ENCODE results near the gene SHLD2. TPM values are rescaled to one million over a fixed set of nuclear protein-coding genes. Genes with fewer than 3 reads are reported as not detected.
"Not testable (repeated sequence)": the region's sequence is repeated elsewhere in the genome, so short reads cannot be mapped to it uniquely, and the experiment has no call there.

Gene SHLD2
- total RNA-seq, 1 experiment from 2014 or later, result 42.9 TPM

GRCh38 chr10:87095236-87095945 lies 385 bp downstream of the SHLD2 start:
- peak overlapping the region; percentile 91 for H3K27ac ChIP-seq
- peak overlapping the region; percentile 77 for H3K4me3 ChIP-seq
- no peaks in the 10 kb centered on the region for H3K27me3 ChIP-seq
- DNase-seq, result peak; percentile 81 to 82
- H3K4me1 ChIP-seq, result peaks cover 4% of the 10 kb centered on the region; the same call in 1 of the 2 replicates
- peaks cover 5% of the 10 kb centered on the region for H3K36me3 ChIP-seq
- H3K9me3 ChIP-seq (replicated peaks), result no peaks in the 10 kb centered on the region

- Histone ChIP-seq H3K9me3 (replicated peaks) (no peaks in the 10 kb centered on the region), H3K27ac (no peak overlapping the region), H3K27me3 (no peaks in the 10 kb centered on the region), H3K4me1 (no peaks in the 10 kb centered on the region), H3K36me3 (peaks cover 17% of the 10 kb centered on the region), H3K4me3 (no peak overlapping the region)
- no peak for DNase-seq
These were observed 7.0 kb downstream of the SHLD2 start for GRCh38 chr10:87101996-87102395.

GRCh38 chr10:87104727-87105126 lies 9.7 kb downstream of the SHLD2 start:
- not testable (repeated sequence) for DNase-seq; H3K4me3 ChIP-seq; H3K27ac ChIP-seq; H3K9me3 ChIP-seq (replicated peaks); H3K27me3 ChIP-seq; H3K4me1 ChIP-seq
- peaks cover 19% of the 10 kb centered on the region for H3K36me3 ChIP-seq

DNA sequence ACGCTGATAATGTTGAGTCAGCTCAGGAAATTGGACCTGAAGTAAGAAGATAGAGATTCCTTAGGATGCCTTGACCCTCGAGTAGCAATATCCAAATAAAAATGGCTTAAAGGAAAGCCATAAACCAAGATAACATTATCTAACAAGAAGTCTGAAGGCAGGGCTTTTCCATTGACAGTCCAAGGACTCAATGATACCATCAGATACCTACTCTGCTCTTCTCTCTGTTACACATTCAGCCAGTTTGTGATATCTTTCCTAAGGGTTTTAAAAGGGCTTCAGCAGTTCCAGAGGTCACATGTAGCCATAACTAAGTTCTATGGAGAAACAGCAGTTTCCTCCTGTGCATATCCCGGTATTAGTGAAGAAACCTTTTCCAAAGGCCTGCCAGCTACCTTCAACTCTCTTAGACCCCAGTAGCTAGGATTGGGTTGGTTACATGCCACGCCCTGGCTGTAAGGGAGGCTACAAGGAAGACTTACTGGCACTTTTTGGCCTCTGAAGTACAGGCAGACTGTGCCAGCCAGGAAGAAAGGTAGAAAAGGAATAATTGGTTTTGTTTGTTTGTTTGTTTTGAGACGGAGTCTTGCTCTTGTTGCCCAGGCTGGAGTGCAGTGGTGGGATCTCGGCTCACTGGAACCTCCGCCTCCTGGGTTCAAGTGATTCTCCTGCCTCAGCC lies 10.6 kb downstream of the SHLD2 start:
- DNase-seq, result no peak
- Histone ChIP-seq H3K27ac (no peak overlapping the region), H3K4me3 (no peak overlapping the region)

DNA sequence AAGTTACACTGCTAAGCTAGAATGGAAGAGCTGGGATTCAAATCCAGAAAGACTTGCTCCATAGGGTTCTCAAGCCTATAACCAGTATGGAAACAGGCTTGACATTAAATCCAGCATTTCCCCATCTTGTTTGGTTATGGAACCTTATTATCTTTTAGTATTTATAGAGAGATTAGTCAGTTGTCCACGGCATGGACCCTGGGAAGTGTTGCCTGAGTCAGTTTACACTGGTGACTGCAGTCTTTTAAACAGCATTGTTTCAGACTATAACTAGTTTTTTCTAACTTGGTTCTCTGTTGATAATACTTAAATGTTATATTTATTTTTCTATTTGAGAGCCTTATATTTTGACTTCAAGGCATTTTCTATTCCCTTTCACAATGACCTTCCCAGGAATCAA lies 23.1 kb downstream of the SHLD2 start:
- not testable (repeated sequence) for H3K9me3 ChIP-seq (replicated peaks); H3K27me3 ChIP-seq; H3K36me3 ChIP-seq; H3K4me1 ChIP-seq; H3K4me3 ChIP-seq; H3K27ac ChIP-seq; DNase-seq

More for the DNA sequence above, 10.6 kb downstream of the SHLD2 start:
- Histone ChIP-seq H3K27me3 (no peaks in the 10 kb centered on the region), H3K36me3 (peaks cover 19% of the 10 kb centered on the region), H3K9me3 (replicated peaks) (no peaks in the 10 kb centered on the region), H3K4me1 (no peaks in the 10 kb centered on the region)

GRCh38 chr10:87119029-87119428 lies 24.0 kb downstream of the SHLD2 start:
- not testable (repeated sequence) for H3K4me3 ChIP-seq; H3K36me3 ChIP-seq; H3K9me3 ChIP-seq (replicated peaks); DNase-seq; H3K4me1 ChIP-seq; H3K27me3 ChIP-seq; H3K27ac ChIP-seq

DNA sequence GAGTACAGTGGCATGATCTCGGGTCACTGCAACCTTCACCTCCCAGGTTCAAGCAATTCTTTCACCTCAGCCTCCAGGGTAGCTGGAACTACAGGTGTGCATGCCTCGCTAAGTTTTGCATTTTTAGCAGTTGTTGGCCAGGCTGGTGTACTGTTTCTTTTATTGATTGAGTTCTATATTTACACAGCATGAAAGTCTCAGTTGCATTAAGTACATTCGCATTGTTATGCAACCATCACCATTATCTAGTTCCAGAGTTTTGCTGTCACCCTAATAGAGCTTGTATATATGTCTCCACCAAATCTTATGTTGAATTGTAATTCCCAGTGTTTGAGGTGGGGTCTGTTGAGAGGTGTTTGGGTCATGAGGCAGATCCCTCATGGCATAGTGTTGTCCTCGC lies 28.3 kb downstream of the SHLD2 start:
- not testable (repeated sequence) for H3K9me3 ChIP-seq (replicated peaks); H3K27me3 ChIP-seq; H3K36me3 ChIP-seq; H3K4me3 ChIP-seq; H3K27ac ChIP-seq; DNase-seq; H3K4me1 ChIP-seq

GRCh38 chr10:87127048-87127447 lies 32.0 kb downstream of the SHLD2 start:
- not testable (repeated sequence) for H3K27me3 ChIP-seq; H3K36me3 ChIP-seq; H3K27ac ChIP-seq; H3K4me3 ChIP-seq; DNase-seq; H3K4me1 ChIP-seq; H3K9me3 ChIP-seq (replicated peaks)

DNA sequence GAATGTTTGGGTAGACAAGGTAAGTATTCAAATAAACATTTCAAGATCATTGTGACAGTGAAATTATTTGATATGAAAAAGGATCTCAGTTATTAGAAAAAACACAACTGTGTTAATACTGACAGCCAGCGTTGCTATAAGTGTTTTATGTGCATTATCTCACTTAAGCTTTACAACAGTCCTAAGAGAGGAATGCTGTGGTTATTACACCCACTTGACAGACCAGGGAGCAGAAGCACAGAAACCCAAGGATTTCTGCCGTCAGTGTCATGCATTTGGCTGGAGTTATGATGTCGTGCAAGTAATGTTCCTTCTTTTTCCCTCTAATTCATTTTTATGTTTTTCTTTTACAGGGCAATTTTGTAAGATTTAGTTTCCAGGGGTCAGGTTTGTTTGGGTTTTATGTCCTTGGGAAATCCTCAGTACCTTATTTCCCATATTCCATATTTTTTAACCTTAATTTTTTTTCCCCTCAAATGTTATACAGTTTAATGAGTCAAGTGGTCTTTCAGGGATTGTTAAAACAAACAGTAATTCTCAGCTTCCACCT lies 32.7 kb downstream of the SHLD2 start:
- not testable (repeated sequence) for H3K4me3 ChIP-seq; H3K36me3 ChIP-seq; H3K4me1 ChIP-seq; H3K27ac ChIP-seq; DNase-seq; H3K27me3 ChIP-seq; H3K9me3 ChIP-seq (replicated peaks)

- H3K9me3 ChIP-seq (replicated peaks); H3K4me1 ChIP-seq; H3K36me3 ChIP-seq; H3K27me3 ChIP-seq; H3K27ac ChIP-seq; H3K4me3 ChIP-seq; DNase-seq: not testable (repeated sequence)
These were observed 37.2 kb downstream of the SHLD2 start for GRCh38 chr10:87132176-87132575.

DNA sequence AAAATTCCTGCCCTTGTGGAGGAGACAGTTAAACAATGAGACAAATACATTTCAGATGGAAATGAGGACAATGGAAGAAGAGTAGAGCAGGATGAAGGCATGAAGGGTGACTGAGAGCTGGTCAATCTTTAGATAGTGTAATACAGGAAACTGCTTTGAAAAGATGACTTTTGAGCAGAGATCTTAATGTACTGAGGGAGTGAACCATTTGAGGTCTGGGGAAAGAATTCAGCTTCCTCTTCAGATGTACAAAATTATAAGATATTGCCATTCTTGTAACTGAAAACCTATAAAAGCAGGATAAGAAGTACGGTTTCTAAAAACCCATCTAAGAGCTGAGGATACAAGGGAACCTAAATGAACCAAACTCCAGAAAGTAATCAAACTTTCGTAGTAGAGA lies 38.9 kb downstream of the SHLD2 start:
- not testable (repeated sequence) for H3K4me3 ChIP-seq; DNase-seq; H3K27me3 ChIP-seq; H3K4me1 ChIP-seq; H3K9me3 ChIP-seq (replicated peaks); H3K36me3 ChIP-seq; H3K27ac ChIP-seq

- not testable (repeated sequence) for H3K4me1 ChIP-seq; H3K9me3 ChIP-seq (replicated peaks); H3K4me3 ChIP-seq; H3K27ac ChIP-seq; DNase-seq; H3K27me3 ChIP-seq; H3K36me3 ChIP-seq
These were observed 39.4 kb downstream of the SHLD2 start for GRCh38 chr10:87134440-87134839.

- H3K4me3 ChIP-seq; H3K36me3 ChIP-seq; H3K27me3 ChIP-seq; H3K9me3 ChIP-seq (replicated peaks); H3K4me1 ChIP-seq; H3K27ac ChIP-seq; DNase-seq: not testable (repeated sequence)
These were observed 42.5 kb downstream of the SHLD2 start for GRCh38 chr10:87137478-87137877.

DNA sequence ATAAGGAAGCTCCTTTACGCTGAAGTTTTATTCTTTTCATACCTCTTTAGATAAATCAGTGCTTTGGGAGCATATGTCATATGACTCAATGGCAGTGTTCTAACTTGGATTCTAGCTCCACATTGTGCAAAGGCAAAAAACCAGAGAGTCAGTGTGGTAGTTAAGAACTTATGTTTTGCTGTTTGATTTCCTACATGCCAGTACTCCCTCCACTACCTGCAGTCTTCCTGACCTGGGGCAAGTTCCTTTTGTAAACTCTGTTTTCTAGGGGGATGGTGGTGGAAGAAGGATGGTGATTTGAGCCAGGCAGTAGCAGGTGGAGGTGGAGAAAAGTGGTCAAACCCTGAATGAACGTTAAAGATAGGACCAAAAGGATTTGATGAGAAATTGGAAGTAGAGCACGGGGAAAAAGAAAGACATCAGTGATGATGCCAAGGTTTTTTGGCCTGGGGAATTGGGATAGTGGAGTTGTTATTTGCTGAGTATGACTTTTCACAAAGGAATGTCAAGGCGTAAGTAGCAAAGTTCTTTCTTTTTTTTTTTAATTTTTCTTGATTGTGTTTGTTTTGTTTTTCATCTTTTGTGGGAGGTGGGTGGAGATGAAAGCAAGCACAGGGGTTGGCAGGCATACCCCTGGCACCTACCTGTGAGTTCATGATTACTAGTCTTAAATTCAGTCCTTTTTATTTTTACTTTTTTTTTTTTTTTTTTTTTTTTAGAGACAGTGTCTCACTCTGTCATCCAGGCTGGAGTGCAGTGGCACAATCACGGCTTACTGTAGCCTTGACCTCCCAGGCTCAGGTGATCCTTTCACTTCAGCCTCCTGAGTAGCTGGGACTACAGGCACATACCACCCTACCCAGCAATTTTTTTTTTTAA lies 47.5 kb downstream of the SHLD2 start:
- not testable (repeated sequence) for H3K4me3 ChIP-seq; H3K4me1 ChIP-seq; H3K36me3 ChIP-seq; DNase-seq; H3K27me3 ChIP-seq; H3K9me3 ChIP-seq (replicated peaks); H3K27ac ChIP-seq

GRCh38 chr10:87143109-87143418 lies 48.1 kb downstream of the SHLD2 start:
- H3K4me3 ChIP-seq; H3K27me3 ChIP-seq; H3K9me3 ChIP-seq (replicated peaks); H3K4me1 ChIP-seq; DNase-seq; H3K27ac ChIP-seq; H3K36me3 ChIP-seq: not testable (repeated sequence)

Measured in SJCRH30 (cell line).